GM11168 (cell line): Measurements from ENCODE around the gene TRPM1.
"Not testable (repeated sequence)": the region's sequence is repeated elsewhere in the genome, so short reads cannot be mapped to it uniquely, and the experiment has no call there.

Experiments used
- in situ Hi-C: fragments of 300-500 bp; cut with MboI; formaldehyde crosslinking; loops from one replicate; pipeline ENCODE4 v1.12.0; 2022; ENCODE audit warnings: low sequenced_read_pairs; ENCODE audit not compliant: unreplicated experiment

TRPM1 gene

DNA sequence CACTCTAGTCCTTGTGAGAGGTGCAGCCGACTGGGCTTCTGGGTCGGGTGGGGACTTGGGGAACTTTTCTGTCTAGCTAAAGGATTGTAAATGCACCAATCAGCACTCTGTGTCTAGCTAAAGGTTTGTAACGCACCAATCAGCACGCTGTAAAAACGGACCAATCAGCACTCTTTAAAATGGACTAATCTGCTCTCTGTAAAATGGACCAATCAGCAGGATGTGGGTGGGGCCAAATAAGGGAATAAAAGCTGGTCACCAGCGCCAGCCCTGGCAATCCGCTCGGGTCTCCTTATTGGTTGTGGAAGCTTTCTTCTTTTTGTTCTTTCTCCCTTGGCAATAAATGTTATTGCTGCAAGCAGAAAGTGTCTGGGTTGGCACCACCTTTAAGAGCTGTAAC lies 13.5 kb downstream of the TRPM1 start:
- in situ Hi-C loops: not testable (repeated sequence)

GRCh38 chr15:31086344-31086743 lies 15.2 kb downstream of the TRPM1 start:
- in situ Hi-C loops: no loop called here

DNA sequence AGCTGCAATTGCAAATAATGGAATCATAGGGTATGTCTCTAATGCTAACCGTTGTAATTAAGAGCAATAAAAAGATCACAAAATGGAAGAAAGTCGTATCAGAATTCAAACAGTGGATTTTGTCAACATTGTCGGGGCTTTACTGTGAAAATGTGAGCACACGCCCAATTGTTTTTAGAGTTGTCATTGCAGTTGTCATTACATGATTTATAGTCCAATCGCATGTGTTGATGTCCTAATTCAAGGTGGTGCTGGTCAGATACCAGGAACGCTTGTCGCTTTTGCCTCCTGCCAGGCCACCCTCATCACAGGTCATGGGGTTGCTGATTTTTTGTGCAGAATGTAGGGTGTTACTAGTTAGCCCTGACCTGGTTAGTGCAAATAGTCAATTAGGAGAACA lies 16.2 kb downstream of the TRPM1 start:
- in situ Hi-C loops: no loop called here

DNA sequence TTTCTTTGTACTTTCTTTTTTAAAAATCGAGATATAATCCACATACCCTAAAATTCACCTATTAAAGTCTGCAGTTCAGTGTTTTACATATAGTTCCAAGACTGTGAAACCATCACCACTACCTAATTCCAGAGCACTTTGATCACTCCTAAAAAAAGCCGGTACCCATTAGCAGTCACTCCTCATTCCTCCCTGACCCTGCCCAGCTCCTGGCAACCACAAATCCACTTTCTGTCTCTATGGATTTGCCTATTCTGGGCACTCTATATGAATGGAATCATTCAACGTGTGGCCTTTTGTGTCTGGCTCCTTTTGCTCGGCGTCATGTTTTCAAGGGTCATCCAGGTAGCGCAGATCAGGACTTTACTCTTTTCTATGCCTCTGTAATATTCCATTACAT lies 17.3 kb downstream of the TRPM1 start:
- in situ Hi-C loops: no loop called here

- in situ Hi-C loops: no loop called here
These were observed 18.1 kb downstream of the TRPM1 start for GRCh38 chr15:31083370-31083780.

GRCh38 chr15:31082771-31083369 lies 18.7 kb downstream of the TRPM1 start:
- in situ Hi-C loops: no loop called here

- in situ Hi-C loops: no loop called here
These were observed 19.8 kb downstream of the TRPM1 start for GRCh38 chr15:31081588-31082250.

DNA sequence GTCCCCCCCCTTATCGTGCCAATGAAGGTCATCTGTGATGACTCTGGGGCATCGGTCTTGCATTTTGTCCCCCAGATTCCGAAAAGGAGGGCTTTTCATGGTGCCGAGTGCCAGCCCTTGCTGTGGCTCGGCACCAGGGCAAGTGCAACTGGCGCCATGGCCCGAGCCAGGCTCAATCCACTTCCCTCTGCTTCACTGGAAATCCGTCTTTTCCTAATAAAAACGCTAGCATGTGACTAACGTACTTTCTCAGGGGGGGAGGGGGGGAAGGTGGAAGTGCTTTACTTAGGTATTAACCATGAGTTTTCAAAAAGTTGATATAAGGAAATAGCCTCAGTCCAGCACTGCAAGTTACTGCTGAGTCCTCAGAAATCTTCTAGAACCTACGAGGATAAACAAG lies 20.5 kb downstream of the TRPM1 start:
- in situ Hi-C loops: no loop called here

- in situ Hi-C loops: no loop called here
These were observed 20.9 kb downstream of the TRPM1 start for GRCh38 chr15:31080591-31081014.

GRCh38 chr15:31079519-31079918 lies 22.0 kb downstream of the TRPM1 start:
- in situ Hi-C loops: no loop called here

DNA sequence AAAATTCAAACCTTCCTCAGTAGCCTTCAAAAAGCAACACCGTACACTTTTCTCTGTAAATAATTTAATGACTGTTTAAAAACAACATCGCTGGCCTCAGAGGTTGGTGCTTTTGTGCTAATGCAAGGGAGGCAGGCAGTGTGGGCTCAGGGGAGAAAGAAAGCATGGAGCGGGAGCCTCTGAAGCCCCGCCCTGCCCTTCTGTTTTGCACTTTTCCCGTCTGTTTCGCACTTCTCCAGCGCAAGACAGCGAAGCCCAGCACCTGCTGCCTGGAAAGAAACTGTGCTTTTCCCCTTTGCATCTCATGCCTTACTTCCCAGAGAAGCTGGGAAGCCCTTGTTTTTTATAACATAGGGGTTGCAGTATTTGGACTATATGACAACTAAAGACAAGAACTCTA lies 23.1 kb downstream of the TRPM1 start:
- in situ Hi-C loops: no loop called here

DNA sequence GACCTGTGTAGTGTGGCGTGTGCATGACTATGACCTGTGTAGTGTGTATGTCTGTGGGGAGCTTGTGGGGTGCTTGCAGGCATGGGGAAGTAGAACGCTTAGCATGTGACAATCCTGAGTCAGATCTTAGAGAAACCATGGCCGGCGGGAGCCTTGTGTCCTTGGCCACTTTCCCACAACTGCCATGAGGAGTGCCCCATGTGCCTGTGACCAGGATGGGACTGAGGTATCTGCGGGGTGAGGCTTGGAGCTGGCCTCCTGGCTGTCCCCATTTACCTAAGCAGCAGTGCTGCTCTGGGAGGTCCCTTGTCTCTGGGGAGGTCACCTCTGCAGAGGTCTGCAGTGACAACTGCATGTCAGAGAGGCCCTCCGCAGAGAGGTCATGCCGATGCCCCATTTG lies 23.6 kb downstream of the TRPM1 start:
- in situ Hi-C loops: no loop called here

GRCh38 chr15:31077181-31077580 lies 24.3 kb downstream of the TRPM1 start:
- in situ Hi-C loops: no loop called here

- in situ Hi-C loops: no loop called here
These were observed 27.2 kb downstream of the TRPM1 start for GRCh38 chr15:31074321-31074720.

GRCh38 chr15:31070867-31071266 lies 30.7 kb downstream of the TRPM1 start:
- in situ Hi-C loops: no loop called here

GRCh38 chr15:31069360-31070000 lies 32.0 kb downstream of the TRPM1 start:
- in situ Hi-C loops: no loop called here

DNA sequence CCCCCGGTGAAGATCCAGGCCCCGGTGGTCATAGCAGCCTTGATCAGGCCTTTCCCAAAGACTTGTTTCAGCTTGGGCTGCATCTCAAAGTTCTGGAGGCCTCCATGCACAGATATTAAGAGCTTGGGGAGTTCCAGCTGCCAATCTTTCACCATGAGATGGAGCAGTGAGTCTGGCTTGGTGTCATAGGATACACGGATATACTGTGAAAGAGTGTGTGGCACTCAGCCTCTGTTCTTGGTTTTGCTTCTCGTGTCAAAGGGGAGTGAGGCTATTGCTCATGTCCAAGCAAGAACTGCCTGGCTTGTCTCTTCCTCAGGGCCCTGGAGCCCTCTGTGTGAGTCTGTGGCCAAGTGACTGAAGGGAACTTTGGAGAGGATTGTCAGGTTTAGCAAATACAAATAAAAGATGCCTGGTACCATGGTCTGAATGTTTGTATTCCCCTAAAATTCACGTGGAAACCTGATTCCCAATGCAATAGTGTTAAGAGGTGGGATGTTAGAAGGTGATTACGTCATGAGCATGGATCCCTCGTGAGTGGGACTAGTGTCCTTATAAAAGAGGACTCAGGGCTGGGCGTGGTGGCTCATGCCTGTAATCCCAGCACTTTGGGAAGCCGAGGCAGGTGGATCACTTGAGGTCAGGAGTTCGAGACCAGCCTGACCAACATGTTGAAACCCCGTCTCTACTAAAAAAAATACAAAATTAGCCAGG lies 33.5 kb downstream of the TRPM1 start:
- in situ Hi-C loops: no loop called here

GRCh38 chr15:31065824-31066223 lies 35.7 kb downstream of the TRPM1 start:
- in situ Hi-C loops: no loop called here

DNA sequence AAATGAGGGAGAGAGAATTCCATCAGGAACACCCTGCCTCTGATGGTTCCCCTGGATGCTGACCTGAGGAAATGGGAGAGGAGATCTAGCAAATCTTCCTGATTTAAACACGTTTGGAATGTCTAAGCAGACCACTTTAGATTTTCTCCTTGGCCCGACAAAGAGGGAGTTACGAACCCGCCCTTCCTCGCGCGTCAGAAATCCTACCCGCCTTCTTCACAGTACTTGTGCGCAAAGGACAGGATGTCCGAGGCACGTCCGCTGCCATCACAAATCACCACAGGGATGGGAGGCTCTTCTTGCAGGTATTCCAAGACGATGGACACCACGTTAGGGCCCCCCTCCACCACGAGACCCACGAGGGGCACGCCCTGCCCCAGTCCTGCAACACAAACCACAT lies 38.6 kb downstream of the TRPM1 start:
- in situ Hi-C loops: no loop called here

GRCh38 chr15:31062310-31062847 lies 39.1 kb downstream of the TRPM1 start:
- in situ Hi-C loops: no loop called here
